Left forelimb (tissue), 1 donor: ENCODE data around the gene TMEM52B.

Experiments
- DNase-seq: peaks from one replicate; pipeline ENCODE4 v3.0.0-alpha.2; 2018; ENCODE audit warnings: low spot score

TMEM52B gene

GRCh38 chr12:10178821-10179220, at the start of gene TMEM52B:
TMEM52B (plus strand) TSS chr12:10179032; CDS start chr12:10179575, 543 bp downstream.
- DNase-seq = no peak

GRCh38 chr12:10130042-10130441, 48.8 kb upstream of the TMEM52B start, which contains the start of gene CLEC7A:
CLEC7A (minus strand) TSS chr12:10130199; CDS start chr12:10130082, 117 bp downstream.
- no peak for DNase-seq

- no peak for DNase-seq
Observed at GRCh38 chr12:10131111-10131690, 47.6 kb upstream of the TMEM52B start.

GRCh38 chr12:10132850-10133370, 45.9 kb upstream of the TMEM52B start:
- no peak for DNase-seq

GRCh38 chr12:10135126-10135525, 43.7 kb upstream of the TMEM52B start:
- no peak for DNase-seq

GRCh38 chr12:10136637-10137205, 42.1 kb upstream of the TMEM52B start:
- DNase-seq = no peak

- DNase-seq = no peak
Observed at GRCh38 chr12:10140001-10140400, 38.8 kb upstream of the TMEM52B start.

- no peak for DNase-seq
Observed at GRCh38 chr12:10142976-10143589, 35.7 kb upstream of the TMEM52B start.

- DNase-seq = no peak
Observed at GRCh38 chr12:10147714-10148403, 31.0 kb upstream of the TMEM52B start.

- DNase-seq = no peak
Observed at GRCh38 chr12:10151621-10152020, 27.2 kb upstream of the TMEM52B start.

- DNase-seq = peak; percentile 82
Observed at GRCh38 chr12:10153271-10154144, 25.3 kb upstream of the TMEM52B start.

- no peak for DNase-seq
Observed at GRCh38 chr12:10154145-10154496, 24.7 kb upstream of the TMEM52B start.

GRCh38 chr12:10155966-10156365, 22.9 kb upstream of the TMEM52B start:
- no peak for DNase-seq

GRCh38 chr12:10158406-10158805, 20.4 kb upstream of the TMEM52B start:
- DNase-seq = no peak

- no peak for DNase-seq
Observed at GRCh38 chr12:10159280-10159679, 19.6 kb upstream of the TMEM52B start.

GRCh38 chr12:10160617-10161385, 18.0 kb upstream of the TMEM52B start:
- no peak for DNase-seq

GRCh38 chr12:10163084-10163483, 15.7 kb upstream of the TMEM52B start:
- DNase-seq = no peak

GRCh38 chr12:10165421-10165820, 13.4 kb upstream of the TMEM52B start:
- no peak for DNase-seq

- no peak for DNase-seq
Observed at GRCh38 chr12:10167599-10167998, 11.2 kb upstream of the TMEM52B start.

GRCh38 chr12:10169104-10169503, 9.7 kb upstream of the TMEM52B start:
- DNase-seq = no peak

- no peak for DNase-seq
Observed at GRCh38 chr12:10170216-10170615, 8.6 kb upstream of the TMEM52B start.
